Small intestine (tissue), 7 donors: ENCODE results near the gene ARHGAP35. TPM values are rescaled to one million over a fixed set of nuclear protein-coding genes. Genes with fewer than 3 reads are reported as not detected.

ENCODE experiments used
- DNase-seq, 2 donors: peaks; one replicate each; pipeline versions ENCODE4 v3.0.0 to v3.0.0-alpha.2; 2013
- FAIRE-seq: peaks from 2 replicates; lab custom pipeline; 2012; peaks lifted over from hg19 to GRCh38; lab: Jason Lieb, UNC
- H3K27ac ChIP-seq, 3 donors: one replicate each; pipeline ENCODE4 v1.5.1; 2013; ENCODE audit warnings: low read length in 2 of 3, mild to moderate bottlenecking in 2 of 3, control low read depth in 1 of 3, inconsistent platforms in 1 of 3, low read depth in 1 of 3, moderate library complexity in 1 of 3
- H3K27me3 ChIP-seq, 3 donors: one replicate each; pipeline ENCODE4 v1.6.1; 2013; ENCODE audit warnings: low read length in 3 of 3, inconsistent platforms in 1 of 3; ENCODE audit not compliant: control insufficient read depth in 3 of 3, insufficient read depth in 3 of 3
- H3K36me3 ChIP-seq, 3 donors: one replicate each; pipeline ENCODE4 v1.6.1; 2013; ENCODE audit warnings: low read length in 3 of 3, inconsistent platforms in 1 of 3, low read depth in 1 of 3, mild to moderate bottlenecking in 1 of 3, moderate library complexity in 1 of 3; ENCODE audit not compliant: control insufficient read depth in 3 of 3, insufficient read depth in 2 of 3
- H3K4me1 ChIP-seq, 3 donors: one replicate each; pipeline ENCODE4 v1.6.1; 2013; ENCODE audit warnings: low read length in 2 of 3, inconsistent platforms in 1 of 3, low read depth in 1 of 3, mild to moderate bottlenecking in 1 of 3, moderate library complexity in 1 of 3; ENCODE audit not compliant: control insufficient read depth in 3 of 3, insufficient read depth in 2 of 3
- H3K4me3 ChIP-seq, 3 donors: one replicate each; pipeline ENCODE4 v1.5.1; 2013; ENCODE audit warnings: low read length in 3 of 3, control low read depth in 1 of 3, inconsistent platforms in 1 of 3, low read depth in 1 of 3, mild to moderate bottlenecking in 1 of 3, moderate library complexity in 1 of 3
- H3K9me3 ChIP-seq, 2 donors: one replicate each; pipeline ENCODE4 v1.6.1; 2013; ENCODE audit warnings: low read depth in 1 of 2, low read length in 1 of 2; ENCODE audit not compliant: control insufficient read depth in 2 of 2, insufficient read depth in 1 of 2
- WGBS, 3 donors: extraction: QIAGEN DNeasy Blood & Tissue Kit; methylation state at CpG; one replicate each; pipeline ENCODE4 v1.1.7; 2013; 5-methylcytosine and 5-hydroxymethylcytosine counted together
- polyA plus RNA-seq, 4 donors: library from polyadenylated mRNA; stranded (reverse) in 3 of 4; unstranded in 1 of 4; fragments of 200-250 nt in 3 of 4; fragments of 120-200 nt in 1 of 4; gene quantifications; one replicate each; pipeline versions ENCODE4 v1.2.1 to v1.2.3, GENCODE V29; 2013
- donor health status: healthy with polysubstance abuse.
- donor health status: control.
- donor health status: control.
- donor health status: Bipolar disorder and iron deficiency.
- donor health status: healthy.

Gene ARHGAP35
- polyA plus RNA-seq, 4 donors = 12.7 to 46.5 (median 19.6) TPM

DNA sequence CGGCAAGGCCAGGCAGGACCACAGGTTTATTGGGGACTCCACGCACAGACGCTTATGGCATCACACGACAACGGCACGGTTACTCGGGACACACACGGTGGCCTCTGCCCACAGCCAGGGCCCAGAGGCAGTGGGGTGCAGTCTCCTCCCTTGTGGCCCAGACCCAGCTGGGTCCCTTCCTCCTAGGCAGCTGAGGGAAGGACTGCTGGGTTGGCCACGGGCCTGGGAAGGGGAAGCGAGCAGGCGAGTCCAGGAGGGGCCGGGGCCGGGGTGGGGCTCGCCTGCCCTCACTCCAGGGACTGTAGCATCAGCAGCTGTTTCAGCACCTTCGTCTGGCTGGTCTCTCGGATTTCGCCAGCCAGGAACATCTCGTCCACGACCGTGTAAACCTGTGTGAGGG, 22.6 kb upstream of the ARHGAP35 start:
- WGBS, 3 donors = 85 to 92% (median 91%) methylated on average over 15 to 20 of the region's 20 CpGs
- H3K27me3 ChIP-seq = no peaks in the 10 kb centered on the region
- FAIRE-seq = no peak
- H3K4me1 ChIP-seq = peaks cover 0 to 16% (median 0%) of the 10 kb centered on the region in 3 donors
- no peaks in the 10 kb centered on the region for H3K9me3 ChIP-seq
- peaks cover 3 to 61% (median 3%) of the 10 kb centered on the region in 3 donors for H3K36me3 ChIP-seq
- H3K4me3 ChIP-seq = no peak overlapping the region
- DNase-seq = no peak
- no peak overlapping the region for H3K27ac ChIP-seq

GRCh38 chr19:46839752-46840497, 20.9 kb upstream of the ARHGAP35 start:
- peak overlapping the region; percentile 24 to 85 (median 83) for H3K27ac ChIP-seq
- H3K4me3 ChIP-seq = no peak overlapping the region
- no peak for FAIRE-seq
- no peaks in the 10 kb centered on the region for H3K27me3 ChIP-seq
- H3K9me3 ChIP-seq = no peaks in the 10 kb centered on the region
- peaks cover 0 to 16% (median 0%) of the 10 kb centered on the region in 3 donors for H3K4me1 ChIP-seq
- WGBS, 3 donors = 25 to 65% (median 53%) methylated on average over 12 of the region's 12 CpGs
- H3K36me3 ChIP-seq = peaks cover 3 to 78% (median 3%) of the 10 kb centered on the region in 3 donors
- DNase-seq = peak; percentile 80 to 83

DNA sequence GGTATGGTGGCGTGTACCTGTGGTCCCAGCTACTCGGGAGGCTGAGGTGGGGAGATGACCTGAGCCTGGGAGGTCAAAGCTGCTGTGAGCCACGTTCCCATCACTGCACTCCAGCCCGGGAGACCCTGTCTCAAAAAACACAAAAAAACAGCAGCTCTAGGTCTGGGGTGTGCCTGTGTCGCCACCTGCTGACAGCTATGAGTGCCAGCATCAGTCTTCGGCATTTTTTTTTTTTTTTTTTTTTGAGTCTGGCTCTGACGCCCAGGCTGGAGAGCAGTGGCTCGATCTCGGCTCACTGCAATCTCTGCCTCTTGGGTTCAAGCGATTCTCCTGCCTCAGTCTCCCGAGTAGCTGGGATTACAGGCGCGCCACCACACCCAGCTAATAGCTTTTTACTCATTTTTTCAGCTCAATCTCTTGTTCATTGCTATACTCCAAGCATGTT, 20.3 kb upstream of the ARHGAP35 start:
- WGBS, 3 donors = 15 to 18% (median 17%) methylated on average over 10 to 13 of the region's 13 CpGs

GRCh38 chr19:46841458-46842083, 19.2 kb upstream of the ARHGAP35 start:
- Histone ChIP-seq H3K4me3 (no peak overlapping the region), H3K9me3 (no peaks in the 10 kb centered on the region), H3K4me1 (peaks cover 0 to 16% (median 0%) of the 10 kb centered on the region in 3 donors), H3K36me3 (peaks cover 3 to 86% (median 3%) of the 10 kb centered on the region in 3 donors), H3K27ac (peak overlapping the region in 1 of 3 donors; percentile 67), H3K27me3 (no peaks in the 10 kb centered on the region)
- WGBS, 3 donors = 49 to 65% (median 57%) methylated on average over 12 of the region's 12 CpGs
- no peak for FAIRE-seq
- DNase-seq = peak in 1 of 2 donors; percentile 45

More for the DNA sequence above, 20.3 kb upstream of the ARHGAP35 start:
- Histone ChIP-seq H3K27me3 (no peaks in the 10 kb centered on the region), H3K9me3 (no peaks in the 10 kb centered on the region), H3K4me1 (peaks cover 0 to 16% (median 0%) of the 10 kb centered on the region in 3 donors), H3K4me3 (no peak overlapping the region), H3K36me3 (peaks cover 3 to 83% (median 3%) of the 10 kb centered on the region in 3 donors), H3K27ac (peak overlapping the region in 2 of 3 donors; percentile 83 to 85)
- DNase-seq = peak; percentile 67 to 84
- no peak for FAIRE-seq

DNA sequence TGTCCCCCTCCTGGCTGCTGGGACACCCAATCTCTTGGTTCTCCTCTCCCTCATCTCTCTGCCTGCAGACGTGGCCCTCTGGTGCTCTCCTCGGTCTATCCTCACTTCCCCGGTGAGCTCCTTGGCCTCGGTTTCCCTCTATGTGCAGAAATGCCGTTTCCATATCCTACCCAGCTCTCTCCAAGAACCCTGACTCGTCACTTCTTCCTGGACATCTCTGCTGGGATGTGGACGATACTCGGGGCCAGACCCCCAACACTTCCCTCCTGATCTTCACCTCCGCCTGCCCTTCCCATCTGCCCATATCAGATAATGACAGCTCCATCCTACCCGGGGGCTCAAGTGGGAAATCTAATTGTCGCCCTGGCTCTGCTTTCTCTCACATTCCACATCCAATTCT, 18.0 kb upstream of the ARHGAP35 start:
- Histone ChIP-seq H3K9me3 (no peaks in the 10 kb centered on the region), H3K27ac (no peak overlapping the region), H3K36me3 (peaks cover 3 to 81% (median 3%) of the 10 kb centered on the region in 3 donors), H3K4me3 (no peak overlapping the region), H3K4me1 (peaks cover 0 to 16% (median 0%) of the 10 kb centered on the region in 3 donors), H3K27me3 (no peaks in the 10 kb centered on the region)
- FAIRE-seq (no peak), DNase-seq (no peak)
- WGBS, 3 donors = 85 to 88% (median 88%) methylated on average over 11 of the region's 11 CpGs

GRCh38 chr19:46844067-46844489, 16.7 kb upstream of the ARHGAP35 start:
- no peak overlapping the region for H3K27ac ChIP-seq
- no peaks in the 10 kb centered on the region for H3K27me3 ChIP-seq
- H3K36me3 ChIP-seq = peaks cover 0 to 72% (median 3%) of the 10 kb centered on the region in 3 donors
- H3K4me3 ChIP-seq = no peak overlapping the region
- WGBS, 3 donors = 53 to 76% (median 66%) methylated on average over 9 of the region's 9 CpGs
- no peaks in the 10 kb centered on the region for H3K9me3 ChIP-seq
- FAIRE-seq = no peak
- peak in 1 of 2 donors; percentile 65 for DNase-seq
- peaks cover 0 to 16% (median 0%) of the 10 kb centered on the region in 3 donors for H3K4me1 ChIP-seq

GRCh38 chr19:46845959-46846459, 14.8 kb upstream of the ARHGAP35 start:
- Histone ChIP-seq H3K27ac (no peak overlapping the region), H3K4me1 (peaks cover 4 to 10% (median 4%) of the 10 kb centered on the region in 3 donors), H3K9me3 (no peaks in the 10 kb centered on the region), H3K4me3 (no peak overlapping the region), H3K27me3 (no peaks in the 10 kb centered on the region), H3K36me3 (peaks cover 0 to 62% (median 0%) of the 10 kb centered on the region in 3 donors)
- WGBS, 3 donors = 82 to 85% (median 84%) methylated on average over 19 of the region's 19 CpGs
- FAIRE-seq = no peak
- DNase-seq = no peak

- DNase-seq (no peak), FAIRE-seq (no peak)
- Histone ChIP-seq H3K27me3 (no peaks in the 10 kb centered on the region), H3K4me1 (peaks cover 4 to 10% (median 4%) of the 10 kb centered on the region in 3 donors), H3K9me3 (no peaks in the 10 kb centered on the region), H3K27ac (no peak overlapping the region), H3K4me3 (no peak overlapping the region), H3K36me3 (peaks cover 0 to 46% (median 0%) of the 10 kb centered on the region in 3 donors)
- WGBS, 3 donors = 86 to 94% (median 94%) methylated on average over 11 of the region's 11 CpGs
These were observed 13.3 kb upstream of the ARHGAP35 start for GRCh38 chr19:46847528-46847927.
